ENCODE data around the gene SPRR2F. TPM values are rescaled to one million over a fixed set of nuclear protein-coding genes. Genes with fewer than 3 reads are reported as not detected.

Gene SPRR2F
- total RNA-seq, 1 experiment from 2014 or later, result not detected

DNA sequence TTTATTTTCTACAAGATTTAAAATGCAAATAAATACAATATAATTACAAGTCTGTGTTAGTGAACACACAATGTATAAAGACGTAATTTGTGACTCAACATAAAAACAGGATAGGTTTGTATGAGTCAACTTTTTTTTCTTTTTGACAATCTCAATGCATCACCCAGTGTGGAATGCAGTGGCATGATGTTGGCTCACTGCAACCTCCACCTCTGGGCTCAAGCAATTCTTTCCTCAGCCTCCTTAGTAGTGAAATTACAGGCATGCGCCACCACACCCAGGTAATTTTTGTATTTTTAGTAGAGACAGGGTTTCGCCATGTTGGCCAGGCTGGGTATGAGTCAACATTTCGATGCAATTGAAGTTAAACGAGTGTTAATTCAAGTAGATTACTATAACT is 13.1 kb downstream of the SPRR2F start:
- H3K27me3 ChIP-seq (ENCODE audit: control insufficient read depth, insufficient read depth, low read length), result peaks cover 6% of the 10 kb centered on the region; the same call in 1 of the 2 replicates
- DNase-seq (ENCODE audit: low read depth, low spot score) (peak; percentile 30), ATAC-seq (no peak)
- no TSS peak for BruUV-seq (replicated peaks)
- ChIA-PET POLR2A (no interaction called here), CTCF (no interaction called here)
- no peak overlapping the region for H3K27ac ChIP-seq (ENCODE audit: low read length)
- no peaks in the 10 kb centered on the region for H3K4me1 ChIP-seq (ENCODE audit: control insufficient read depth, insufficient read depth, low read length)
- intact Hi-C loops (cut with micrococcal nuclease; ENCODE audit: unreplicated experiment) (no loop called here), in situ Hi-C loops (cut with HindIII; ENCODE audit: low pct_unique_long_range_greater_than_20kb, low sequenced_read_pairs) (no loop called here)
- TF ChIP-seq TCF7L2 (IDR thresholded peaks at IDR 0.05; ENCODE audit: low read depth, low read length) (no peak), SIN3A (IDR thresholded peaks at IDR 0.05; ENCODE audit: borderline replicate concordance, insufficient read depth, low read depth, low read length) (no peak), POLR2AphosphoS5 (IDR thresholded peaks at IDR 0.05; ENCODE audit: low read depth, low read length) (no peak)
- TF ChIP-seq, protein P1, sequence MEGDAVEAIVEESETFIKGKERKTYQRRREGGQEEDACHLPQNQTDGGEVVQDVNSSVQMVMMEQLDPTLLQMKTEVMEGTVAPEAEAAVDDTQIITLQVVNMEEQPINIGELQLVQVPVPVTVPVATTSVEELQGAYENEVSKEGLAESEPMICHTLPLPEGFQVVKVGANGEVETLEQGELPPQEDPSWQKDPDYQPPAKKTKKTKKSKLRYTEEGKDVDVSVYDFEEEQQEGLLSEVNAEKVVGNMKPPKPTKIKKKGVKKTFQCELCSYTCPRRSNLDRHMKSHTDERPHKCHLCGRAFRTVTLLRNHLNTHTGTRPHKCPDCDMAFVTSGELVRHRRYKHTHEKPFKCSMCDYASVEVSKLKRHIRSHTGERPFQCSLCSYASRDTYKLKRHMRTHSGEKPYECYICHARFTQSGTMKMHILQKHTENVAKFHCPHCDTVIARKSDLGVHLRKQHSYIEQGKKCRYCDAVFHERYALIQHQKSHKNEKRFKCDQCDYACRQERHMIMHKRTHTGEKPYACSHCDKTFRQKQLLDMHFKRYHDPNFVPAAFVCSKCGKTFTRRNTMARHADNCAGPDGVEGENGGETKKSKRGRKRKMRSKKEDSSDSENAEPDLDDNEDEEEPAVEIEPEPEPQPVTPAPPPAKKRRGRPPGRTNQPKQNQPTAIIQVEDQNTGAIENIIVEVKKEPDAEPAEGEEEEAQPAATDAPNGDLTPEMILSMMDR (IDR thresholded peaks at IDR 0.05), result no peak
- TF ChIP-seq, protein P2, sequence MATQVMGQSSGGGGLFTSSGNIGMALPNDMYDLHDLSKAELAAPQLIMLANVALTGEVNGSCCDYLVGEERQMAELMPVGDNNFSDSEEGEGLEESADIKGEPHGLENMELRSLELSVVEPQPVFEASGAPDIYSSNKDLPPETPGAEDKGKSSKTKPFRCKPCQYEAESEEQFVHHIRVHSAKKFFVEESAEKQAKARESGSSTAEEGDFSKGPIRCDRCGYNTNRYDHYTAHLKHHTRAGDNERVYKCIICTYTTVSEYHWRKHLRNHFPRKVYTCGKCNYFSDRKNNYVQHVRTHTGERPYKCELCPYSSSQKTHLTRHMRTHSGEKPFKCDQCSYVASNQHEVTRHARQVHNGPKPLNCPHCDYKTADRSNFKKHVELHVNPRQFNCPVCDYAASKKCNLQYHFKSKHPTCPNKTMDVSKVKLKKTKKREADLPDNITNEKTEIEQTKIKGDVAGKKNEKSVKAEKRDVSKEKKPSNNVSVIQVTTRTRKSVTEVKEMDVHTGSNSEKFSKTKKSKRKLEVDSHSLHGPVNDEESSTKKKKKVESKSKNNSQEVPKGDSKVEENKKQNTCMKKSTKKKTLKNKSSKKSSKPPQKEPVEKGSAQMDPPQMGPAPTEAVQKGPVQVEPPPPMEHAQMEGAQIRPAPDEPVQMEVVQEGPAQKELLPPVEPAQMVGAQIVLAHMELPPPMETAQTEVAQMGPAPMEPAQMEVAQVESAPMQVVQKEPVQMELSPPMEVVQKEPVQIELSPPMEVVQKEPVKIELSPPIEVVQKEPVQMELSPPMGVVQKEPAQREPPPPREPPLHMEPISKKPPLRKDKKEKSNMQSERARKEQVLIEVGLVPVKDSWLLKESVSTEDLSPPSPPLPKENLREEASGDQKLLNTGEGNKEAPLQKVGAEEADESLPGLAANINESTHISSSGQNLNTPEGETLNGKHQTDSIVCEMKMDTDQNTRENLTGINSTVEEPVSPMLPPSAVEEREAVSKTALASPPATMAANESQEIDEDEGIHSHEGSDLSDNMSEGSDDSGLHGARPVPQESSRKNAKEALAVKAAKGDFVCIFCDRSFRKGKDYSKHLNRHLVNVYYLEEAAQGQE (IDR thresholded peaks at IDR 0.05; ENCODE audit: insufficient read depth in 1 of 2, low read depth in 2 of 2, low read length in 1 of 2), result no peak
- no peak overlapping the region for H3K4me3 ChIP-seq (ENCODE audit: low read depth in 2 of 2, low read length in 2 of 2)
- H3K9me3 ChIP-seq (ENCODE audit: control insufficient read depth, insufficient read depth, low read depth, low read length), result no peaks in the 10 kb centered on the region
- no peaks in the 10 kb centered on the region for H3K36me3 ChIP-seq (ENCODE audit: control insufficient read depth, insufficient read depth, low read length)

DNA sequence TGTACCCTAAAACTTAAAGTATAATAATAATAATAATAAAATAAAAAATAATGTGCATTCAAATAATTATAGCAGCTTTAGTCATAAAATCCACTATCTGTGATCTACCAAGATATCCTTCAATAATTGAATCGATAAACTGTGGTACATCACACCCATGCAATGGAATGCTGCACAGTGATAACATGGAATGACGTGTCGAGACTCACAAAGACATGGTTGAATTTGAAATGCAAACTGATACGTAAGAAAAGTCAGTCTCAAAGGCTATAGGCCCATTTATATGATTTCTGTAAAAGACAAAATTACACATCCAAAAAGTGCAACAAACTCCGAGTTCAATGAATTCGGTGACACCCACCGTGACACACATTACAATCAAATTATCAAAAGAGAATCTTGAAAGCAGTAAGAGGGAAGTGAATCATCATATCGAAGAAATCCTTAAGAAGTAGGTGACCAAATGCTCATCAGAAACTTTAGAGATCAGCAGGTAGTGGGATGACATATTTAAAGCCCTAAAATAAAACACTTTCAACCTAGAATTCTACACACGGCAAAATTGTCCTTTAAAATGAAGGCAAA is 13.8 kb downstream of the SPRR2F start:
- ChIA-PET CTCF (no interaction called here), POLR2A (interaction anchor here (0.5 kb wide), 1 partner anchor 18 kb away, joined by 4 read pairs; no protein-coding TSS in a partner anchor)
- intact Hi-C loops (cut with micrococcal nuclease; ENCODE audit: unreplicated experiment), result no loop called here
- Histone ChIP-seq H3K27ac (ENCODE audit: low read length) (no peak overlapping the region), H3K36me3 (ENCODE audit: control insufficient read depth, insufficient read depth, low read length) (no peaks in the 10 kb centered on the region), H3K4me1 (ENCODE audit: control insufficient read depth, insufficient read depth, low read length) (no peaks in the 10 kb centered on the region), H3K9me3 (ENCODE audit: control insufficient read depth, insufficient read depth, low read depth, low read length) (no peaks in the 10 kb centered on the region), H3K4me3 (ENCODE audit: low read depth in 2 of 2, low read length in 2 of 2) (no peak overlapping the region), H3K27me3 (ENCODE audit: control insufficient read depth, insufficient read depth, low read length) (peaks cover 6% of the 10 kb centered on the region; the same call in 1 of the 2 replicates)
- TF ChIP-seq, protein P2 (IDR thresholded peaks at IDR 0.05; ENCODE audit: insufficient read depth in 1 of 2, low read depth in 2 of 2, low read length in 1 of 2), result no peak
- TF ChIP-seq, protein P1 (IDR thresholded peaks at IDR 0.05), result no peak
- no peak for TF ChIP-seq TCF7L2 (IDR thresholded peaks at IDR 0.05; ENCODE audit: low read depth, low read length)
- in situ Hi-C loops (cut with HindIII; ENCODE audit: low pct_unique_long_range_greater_than_20kb, low sequenced_read_pairs), result no loop called here
- BruUV-seq (replicated peaks), result no TSS peak
- DNase-seq (ENCODE audit: low read depth, low spot score) (no peak), ATAC-seq (no peak)

Data from Panc1 (cell line).